CD4-positive, alpha-beta T cell treated with Interferon alpha-2 for 1 hour (primary cell): ENCODE data around the gene AP1AR.

Experiments
- DNase-seq, 2 donors: peaks; one replicate each; pipeline ENCODE4 v3.0.0-alpha.2; 2020 to 2022

Gene AP1AR

DNA sequence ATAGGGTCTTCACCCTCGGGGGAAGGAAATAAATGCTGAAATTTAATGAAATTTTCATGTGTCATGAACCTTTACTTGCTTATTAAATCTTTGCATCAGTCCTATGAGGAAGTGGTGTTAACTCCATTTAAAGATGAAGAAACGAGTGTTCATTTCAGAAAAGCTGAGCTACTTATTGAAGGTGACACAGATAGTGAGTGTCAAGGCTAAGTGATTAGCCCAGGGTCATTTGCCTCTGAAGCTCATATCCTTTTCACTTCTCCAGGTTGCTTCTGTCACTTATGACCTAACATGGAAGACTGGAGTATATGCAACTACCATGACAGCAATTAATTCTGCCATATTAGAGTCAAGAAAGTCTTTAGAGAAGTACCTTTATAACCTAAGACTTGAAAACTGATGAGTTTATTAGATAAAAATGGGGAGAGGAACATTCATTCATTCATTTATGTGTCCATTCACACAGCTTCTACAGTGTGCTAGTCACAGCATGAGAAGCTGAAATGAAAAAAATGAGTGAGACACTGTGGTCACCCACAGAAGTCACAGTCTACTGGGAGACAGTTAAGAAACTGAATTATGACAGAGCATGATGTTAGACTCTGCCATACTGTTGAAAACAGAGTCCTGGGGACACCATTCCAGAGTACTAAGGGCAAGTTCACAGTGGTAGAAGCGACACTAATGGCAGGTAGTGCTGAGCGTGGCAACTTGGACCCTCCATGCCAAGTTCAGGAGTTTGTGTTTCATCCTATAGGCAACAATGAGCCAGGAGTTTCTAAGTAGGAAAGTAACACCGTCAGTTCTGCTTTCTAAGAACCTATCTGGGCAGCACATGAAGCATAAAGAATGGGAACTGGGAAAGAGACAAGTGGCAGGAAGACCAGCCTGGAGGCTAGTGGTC, 86.9 kb downstream of the AP1AR start:
- no peak for DNase-seq
